Fibroblast of the conjunctiva (primary cell): ENCODE measurements around the gene CCNY.
"Not testable (repeated sequence)": the region's sequence is repeated elsewhere in the genome, so short reads cannot be mapped to it uniquely, and the experiment has no call there.

ENCODE experiments used
- DNase-seq: peaks from one replicate; pipeline ENCODE4 v3.0.0-alpha.2; 2010; ENCODE audit warnings: low read depth

CCNY gene

DNA sequence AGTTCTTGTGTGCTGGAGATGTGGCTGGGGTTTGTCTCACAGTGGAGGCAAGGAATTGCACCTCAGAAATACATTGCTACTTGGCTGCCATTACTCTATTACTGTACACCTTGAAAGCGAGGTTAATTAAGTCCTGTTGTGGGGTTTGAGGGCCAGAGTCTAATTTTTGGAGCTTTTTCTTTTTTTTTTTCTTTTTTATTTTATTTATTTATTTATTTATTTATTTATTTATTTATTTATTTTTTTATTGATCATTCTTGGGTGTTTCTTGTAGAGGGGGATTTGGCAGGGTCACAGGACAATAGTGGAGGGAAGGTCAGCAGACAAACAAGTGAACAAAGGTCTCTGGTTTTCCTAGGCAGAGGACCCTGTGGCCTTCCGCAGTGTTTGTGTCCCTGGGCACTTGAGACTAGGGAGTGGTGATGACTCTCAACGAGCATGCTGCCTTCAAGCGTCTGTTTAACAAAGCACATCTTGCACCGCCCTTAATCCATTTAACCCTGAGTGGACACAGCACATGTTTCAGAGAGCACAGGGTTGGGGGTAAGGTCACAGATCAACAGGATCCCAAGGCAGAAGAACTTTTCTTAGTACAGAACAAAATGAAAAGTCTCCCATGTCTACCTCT is 69.8 kb downstream of the CCNY start:
- DNase-seq, result not testable (repeated sequence)

DNA sequence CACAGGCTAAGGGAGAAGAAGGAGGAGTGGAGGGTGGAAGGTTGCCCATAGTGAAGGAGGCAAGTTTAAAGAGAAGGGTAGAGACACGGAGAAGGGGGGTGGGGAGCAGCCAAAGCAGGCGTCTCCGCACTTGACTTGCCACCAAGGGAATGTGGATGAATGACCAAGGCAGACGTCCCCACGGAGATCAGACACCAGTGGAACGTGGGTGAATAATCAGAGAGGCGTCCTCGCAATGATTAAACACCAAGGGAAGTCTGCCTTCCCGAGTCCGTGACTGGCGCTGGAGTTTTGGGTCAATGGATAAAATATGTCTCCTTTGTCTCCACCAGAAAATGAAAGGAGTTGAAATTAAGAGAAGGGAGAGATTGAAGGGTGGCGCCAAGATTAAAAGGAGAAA is 71.4 kb downstream of the CCNY start:
- DNase-seq, result not testable (repeated sequence)

DNA sequence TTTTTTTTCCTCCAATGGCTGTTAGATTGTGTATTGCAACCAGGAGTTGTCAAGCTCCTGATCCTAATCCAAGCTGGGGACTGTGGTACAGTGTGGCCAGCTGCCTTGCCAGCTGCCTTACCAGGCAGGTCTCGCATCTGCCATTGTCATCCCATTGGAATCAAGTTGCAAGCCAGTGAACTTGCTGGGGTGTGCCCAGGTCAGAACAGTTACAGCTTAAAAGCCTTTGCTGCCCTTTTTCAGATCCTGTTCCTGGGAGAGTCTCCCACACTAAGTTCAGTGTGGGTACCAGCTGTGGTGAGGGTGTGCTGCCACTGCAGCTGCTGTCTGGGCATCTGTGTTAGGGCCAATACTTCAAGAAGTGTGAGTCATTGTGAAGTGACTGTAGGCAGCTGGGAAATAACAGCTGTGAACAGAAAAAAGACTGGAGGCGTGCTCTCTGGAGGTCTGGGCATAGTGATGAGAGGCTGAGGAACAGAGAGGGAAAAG is 72.8 kb downstream of the CCNY start:
- DNase-seq, result peak; percentile 42

DNA sequence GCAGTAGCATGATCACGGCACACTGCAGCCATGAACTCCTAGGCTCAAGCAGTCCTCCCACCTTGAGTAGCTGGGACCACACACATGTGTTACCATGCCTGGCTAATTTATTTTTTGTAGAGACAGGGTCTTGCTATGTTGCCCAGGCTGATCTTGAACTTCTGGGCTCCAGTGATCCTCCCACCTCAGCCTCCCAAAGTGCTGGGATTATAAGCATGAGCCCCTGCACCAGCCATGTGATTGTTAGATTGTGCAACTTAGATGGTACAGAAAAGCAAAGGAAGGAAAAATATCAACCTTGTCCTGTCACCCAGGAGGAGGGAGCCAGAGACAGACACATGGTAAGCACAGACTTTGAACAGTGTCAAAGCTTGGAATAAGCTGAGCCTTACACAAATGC is 73.5 kb downstream of the CCNY start:
- no peak for DNase-seq

DNA sequence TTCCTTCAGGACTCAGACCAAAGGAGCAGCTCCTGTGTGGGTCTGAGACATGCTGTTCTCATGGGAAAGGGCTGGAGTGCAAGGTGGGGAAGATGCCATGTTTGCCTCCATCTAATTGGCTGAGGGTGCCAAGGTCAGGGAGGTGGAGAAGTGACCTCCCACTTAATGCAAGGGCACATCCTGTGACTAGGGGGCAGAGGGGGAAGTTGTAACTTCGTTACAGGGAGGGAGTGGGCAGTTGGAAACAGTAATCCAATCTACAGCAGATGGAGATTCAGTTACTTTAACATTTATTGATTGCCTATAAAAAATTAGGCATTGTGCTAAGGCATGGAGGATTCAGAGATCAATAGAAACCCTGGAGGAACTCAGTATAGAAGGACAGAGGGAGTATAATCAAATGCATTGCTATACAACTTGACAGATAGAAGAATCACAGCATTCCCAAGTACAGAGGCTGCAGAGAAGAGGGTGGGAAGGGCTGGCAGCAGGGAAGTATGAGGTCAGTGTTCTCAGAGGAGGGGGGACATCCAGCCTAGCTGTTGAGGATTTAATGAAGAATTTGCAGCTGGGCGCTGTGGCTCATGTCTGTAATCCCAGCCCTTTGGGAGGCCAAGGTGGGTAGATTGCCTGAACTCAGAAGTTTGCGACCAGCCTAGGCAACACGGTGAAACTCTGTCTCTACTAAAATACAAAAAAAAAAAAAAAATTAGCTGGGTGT is 75.9 kb downstream of the CCNY start:
- no peak for DNase-seq

DNA sequence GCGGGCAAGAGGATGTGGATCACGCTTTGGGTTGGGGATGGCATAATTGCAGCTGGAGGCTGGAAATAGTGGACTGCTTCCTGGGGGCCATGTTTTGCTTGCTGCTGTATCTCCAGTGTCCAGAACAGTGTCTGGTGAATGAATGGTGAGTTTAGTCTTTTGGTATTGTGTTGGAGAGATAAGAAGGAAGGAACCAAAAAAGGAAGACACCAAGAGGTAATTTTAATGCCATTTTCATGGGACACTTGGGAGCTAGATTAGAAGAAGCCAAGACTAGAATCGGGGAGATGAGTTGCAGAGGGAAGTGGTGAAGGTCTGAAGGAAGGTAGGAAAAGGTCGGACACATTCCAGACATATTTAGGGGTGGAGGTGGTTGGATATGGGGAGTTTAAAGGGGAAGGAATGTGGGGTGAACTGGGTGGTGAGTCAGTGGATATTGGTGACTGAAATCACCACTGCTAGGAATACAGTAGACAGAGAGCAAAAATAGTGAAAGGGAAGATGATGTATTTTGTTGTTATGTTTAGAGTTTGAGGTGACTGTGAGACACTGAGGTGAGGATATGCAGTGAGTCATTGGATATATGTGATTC is 76.7 kb downstream of the CCNY start:
- no peak for DNase-seq

DNA sequence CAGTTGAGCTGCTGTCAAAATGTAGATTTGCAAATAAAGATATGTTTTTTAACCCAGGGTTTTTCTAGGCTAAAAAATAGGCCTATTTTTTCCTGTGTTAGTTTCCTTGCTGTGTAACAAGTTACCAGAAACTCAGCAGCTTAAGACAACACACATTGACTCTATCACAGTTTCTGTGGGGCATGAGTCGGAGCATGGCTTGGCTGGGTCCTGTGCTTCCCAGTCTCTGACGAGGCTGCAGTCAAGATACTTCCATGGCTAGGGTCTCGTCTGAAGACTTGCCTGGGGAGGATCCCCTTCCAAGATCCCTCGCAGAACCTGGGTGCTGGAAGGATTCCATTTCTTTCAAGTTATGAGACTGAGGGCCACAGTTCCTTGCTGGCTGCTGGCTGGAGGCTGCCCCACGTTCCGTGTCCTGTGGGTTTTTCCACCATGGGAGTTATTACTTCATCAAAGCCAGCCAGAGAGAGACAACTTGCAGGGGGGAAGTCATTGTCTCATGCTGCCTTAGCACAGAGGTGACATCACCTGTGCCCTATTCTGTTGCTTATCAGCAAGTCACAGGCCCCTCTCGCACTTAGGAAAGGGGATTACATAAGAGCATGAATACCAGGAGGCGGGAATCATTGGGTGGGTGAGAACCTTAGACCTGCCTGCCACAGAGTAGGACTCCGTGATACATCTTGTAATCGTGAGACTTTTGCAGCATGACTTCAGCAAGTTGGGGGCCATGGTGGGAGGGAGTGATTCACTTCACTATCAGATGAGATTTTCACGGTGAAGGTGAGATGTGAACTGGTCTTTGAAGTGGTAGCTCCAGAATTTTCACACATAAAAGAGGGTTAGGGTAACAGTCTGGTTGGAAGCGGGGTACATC is 77.9 kb downstream of the CCNY start:
- DNase-seq, result no peak

DNA sequence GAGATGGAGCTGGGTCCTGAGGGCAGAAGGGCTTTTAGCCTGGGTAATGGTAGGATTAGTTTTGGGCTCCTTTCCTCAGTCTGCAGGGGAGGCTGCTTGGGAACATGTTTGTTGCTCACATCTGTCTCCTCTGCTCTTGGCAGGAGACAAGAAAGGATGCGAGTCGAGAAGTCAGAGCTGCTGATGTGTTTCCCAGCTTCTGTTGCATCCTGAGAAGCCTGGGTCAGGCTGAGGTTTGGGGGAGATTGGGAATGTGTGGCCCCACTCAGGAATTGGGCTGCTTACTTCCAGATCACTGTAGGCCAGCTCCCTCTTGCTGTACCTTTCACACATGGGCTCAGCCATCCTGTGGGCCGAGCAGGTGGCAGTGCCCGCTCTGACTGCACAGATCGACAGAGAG is 79.2 kb downstream of the CCNY start:
- DNase-seq, result no peak

DNA sequence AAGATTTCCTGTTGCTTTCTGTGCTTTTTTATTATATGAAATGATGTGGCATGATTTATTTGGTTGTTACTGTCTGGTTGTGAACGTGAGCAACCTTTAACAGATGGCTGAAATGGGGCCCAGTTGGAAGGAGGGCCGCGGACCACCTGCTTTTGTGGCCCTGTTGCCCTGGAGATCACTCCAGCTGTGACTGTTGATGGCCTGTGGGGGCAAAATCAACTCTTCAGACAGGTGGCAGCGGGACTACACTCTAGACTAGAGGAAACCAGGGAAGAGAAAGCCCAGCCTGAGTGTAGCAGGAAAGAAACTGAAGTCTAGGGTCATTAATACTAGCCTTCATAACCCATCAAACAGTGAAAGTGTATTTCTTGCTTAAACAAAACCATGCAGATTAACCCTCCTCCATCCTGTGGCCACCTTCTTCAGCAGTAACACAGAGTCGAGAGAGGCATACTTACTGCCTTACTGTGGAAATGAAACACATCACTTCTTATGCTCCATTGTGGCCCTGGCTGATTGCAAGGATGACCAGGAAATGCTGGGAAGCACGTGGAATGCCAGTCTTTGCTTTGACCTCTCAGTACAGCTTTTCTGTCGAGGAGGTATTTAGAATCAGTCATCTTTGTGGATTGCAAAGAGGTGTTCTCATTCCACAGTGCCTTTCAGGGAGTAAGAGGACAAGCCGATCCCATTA is 80.5 kb downstream of the CCNY start:
- DNase-seq, result no peak

DNA sequence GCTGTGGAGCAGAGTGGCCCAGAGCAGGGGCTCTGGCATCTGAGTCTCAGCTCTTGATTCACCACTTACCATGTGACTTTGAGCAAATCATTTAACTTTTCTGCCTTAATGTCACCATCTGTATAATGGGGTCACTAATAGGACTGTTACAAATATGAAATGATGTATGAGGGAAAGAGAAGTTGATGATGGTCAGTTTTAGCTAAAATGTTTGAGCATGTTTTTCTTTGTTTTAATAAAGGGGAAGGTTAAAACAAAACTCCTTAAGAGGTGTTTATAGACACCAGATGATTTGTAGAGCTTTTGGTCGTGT is 81.0 kb downstream of the CCNY start:
- no peak for DNase-seq

DNA sequence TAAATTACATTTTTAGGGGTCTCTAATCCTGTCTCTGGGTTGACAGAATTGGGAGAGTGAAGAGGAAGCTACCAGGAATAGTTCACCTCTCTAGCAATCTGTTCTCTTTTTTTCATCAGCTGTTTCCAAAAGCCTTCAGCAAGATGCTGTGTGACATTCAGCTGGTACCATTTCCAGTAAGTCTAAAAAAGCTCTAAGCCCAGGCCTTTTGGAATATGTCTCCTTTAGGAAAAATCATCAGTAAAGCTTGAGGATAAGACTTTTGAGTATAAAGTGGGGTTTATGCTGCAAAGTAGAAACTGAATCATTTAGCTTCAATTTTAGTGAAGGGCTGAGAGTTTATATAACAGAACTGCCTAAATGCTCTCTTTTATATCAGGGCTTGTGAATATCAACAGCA is 81.5 kb downstream of the CCNY start:
- no peak for DNase-seq

DNA sequence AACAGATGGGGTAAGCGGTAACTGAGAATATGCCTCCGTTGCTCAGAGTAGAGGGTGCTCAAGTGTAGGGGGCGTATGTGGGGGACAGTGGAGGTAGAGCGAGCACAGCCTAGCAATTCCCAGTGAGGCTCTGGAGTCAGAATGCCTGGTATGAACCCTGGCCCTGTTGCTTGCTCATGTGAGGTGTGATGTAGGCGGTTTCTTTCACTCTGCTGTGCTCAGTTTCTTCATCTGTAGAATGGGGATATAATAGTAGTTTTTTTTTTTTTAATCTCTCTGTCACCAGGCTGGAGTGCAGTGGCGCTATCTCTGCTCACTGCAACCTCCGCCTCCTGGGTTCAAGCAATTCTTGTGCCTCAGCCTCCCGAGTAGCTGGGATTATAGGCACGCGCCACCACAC is 82.3 kb downstream of the CCNY start:
- DNase-seq, result not testable (repeated sequence)

DNA sequence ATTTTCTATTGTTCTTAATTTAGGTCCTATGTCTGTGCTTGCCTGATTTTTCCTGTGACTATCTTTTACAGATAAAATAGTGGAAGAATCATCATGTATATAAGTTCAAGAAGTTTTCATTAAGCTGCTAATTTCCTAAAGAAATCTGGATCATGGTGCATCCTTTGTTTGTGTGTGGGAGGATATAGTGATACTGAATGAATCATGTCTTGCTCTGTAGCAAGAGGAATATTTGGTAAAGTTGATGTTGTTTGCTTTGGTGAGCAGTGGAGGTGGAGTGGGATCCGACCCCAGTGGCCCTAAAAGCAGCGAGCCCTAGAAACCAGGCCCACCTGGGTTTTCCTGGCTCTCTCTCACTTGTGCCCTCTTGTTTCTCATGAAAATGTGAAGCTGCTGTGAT is 83.7 kb downstream of the CCNY start:
- DNase-seq, result no peak

DNA sequence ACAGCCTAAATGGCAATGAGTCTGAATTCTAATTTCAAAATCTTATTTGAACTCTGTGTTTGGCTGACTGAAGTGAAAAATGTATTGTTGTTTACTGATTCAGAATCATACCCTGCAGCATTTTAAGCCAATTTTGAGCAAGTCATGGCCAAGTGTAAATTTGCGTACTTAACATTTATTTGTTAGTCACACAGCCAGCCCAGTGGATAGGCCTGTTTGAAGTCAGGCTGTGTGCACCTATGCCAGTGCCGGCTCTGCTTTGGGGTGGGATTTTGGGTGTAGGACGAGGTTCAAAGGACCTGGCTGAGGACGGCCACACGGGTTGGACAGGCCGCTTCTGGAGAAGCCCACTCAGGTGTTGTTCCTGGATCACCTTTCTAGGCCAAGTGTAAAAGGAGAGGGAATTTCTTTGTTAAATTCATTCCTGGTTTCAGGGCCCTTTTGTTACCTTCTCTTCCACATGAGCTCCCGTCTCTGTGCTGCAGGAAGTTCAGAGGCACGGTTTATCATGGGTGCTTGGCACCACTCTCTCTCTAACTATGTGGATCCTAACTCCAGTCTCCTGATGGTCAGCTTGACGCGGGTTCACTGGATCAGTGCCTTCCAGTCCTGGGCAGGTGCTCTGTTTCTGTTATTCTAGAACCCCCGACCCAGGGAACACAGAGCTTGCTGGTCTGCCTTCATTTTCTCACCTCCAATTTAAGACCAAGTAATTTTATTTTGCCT is 84.7 kb downstream of the CCNY start:
- no peak for DNase-seq

DNA sequence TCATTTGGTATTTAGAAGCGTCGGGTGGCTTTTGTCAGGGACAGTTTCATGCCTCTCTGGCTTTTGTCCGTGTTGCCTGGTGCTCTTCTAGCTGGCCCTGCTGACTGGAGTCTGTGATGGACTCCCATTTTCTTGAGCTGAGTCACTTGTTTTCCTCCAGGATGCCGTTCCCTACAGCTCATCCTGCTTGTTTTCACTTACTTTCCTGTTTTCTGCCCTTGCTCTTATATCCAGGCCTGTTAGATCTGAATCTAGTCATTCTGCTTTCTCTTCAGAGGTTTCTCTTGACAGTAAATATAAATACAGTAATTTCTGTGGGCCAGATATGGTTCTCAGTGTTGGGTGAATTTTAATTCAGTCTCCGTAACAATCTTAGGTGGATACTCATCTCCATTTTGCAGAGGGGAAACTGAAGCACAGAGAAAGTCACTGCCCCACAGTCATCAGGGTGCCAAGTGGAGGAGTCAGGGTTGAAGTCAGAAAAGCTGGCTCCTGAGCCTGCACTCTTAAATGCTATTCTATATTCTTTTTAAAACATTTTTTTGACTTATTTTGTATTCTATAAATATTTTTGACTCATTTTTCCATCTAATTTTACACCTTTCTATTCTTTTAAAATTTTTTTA is 85.4 kb downstream of the CCNY start:
- peak; percentile 71 for DNase-seq

DNA sequence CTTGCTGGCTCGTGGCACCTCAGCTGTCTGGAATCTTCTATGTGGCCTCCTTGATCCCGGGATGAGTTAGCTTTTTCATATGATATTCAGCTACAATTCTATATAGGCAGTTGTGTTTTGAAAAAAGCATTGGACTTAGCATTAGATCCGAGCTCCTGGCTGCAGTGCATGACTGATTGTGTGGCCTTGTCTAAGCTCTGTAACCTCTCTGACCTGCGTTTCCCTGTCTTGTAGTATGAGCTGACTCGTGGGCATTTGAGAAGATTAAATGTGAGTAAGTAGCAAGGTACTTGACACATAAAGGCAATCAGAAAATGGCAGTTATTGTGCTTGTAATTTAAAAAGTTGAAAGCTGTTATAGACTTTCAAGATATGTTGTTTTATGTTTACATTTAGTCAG is 85.9 kb downstream of the CCNY start:
- DNase-seq, result no peak

DNA sequence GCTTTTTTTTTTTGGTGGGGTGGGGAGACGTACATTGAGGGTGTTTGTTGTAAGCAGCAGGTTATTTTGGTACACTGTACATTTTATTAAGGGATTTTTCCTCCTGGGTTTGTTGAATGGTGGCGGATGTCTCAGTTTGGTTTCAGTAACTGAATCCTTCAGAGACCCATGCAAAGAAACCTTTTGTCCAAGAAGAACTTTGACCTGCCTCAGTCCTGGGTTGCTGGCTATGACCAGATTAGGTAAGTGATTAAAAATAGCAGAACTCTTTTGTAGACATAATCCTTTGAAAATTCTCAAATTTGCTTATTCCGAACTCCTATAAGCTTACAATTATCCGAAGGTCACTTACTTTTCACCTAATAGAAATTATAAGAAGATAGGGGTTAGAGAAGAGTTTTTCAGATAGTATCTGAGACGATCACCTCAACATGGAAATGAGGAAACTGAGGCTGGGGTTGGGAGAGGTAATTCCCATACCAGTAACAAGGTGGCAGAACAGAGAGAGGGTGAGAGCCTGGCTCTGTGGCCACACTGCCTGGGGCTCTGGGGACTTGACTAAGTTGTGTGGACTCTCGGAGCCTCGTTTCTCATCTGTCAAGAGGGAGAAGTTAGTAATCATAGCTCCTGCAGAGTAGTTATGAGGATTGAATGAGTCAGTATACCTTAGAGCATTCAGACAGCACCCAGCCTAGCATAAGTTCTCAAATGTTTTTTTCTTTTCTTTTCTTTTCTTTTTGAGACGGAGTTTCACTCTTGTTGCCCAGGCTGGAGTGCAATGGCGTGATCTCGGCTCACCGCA is 87.4 kb downstream of the CCNY start:
- no peak for DNase-seq

DNA sequence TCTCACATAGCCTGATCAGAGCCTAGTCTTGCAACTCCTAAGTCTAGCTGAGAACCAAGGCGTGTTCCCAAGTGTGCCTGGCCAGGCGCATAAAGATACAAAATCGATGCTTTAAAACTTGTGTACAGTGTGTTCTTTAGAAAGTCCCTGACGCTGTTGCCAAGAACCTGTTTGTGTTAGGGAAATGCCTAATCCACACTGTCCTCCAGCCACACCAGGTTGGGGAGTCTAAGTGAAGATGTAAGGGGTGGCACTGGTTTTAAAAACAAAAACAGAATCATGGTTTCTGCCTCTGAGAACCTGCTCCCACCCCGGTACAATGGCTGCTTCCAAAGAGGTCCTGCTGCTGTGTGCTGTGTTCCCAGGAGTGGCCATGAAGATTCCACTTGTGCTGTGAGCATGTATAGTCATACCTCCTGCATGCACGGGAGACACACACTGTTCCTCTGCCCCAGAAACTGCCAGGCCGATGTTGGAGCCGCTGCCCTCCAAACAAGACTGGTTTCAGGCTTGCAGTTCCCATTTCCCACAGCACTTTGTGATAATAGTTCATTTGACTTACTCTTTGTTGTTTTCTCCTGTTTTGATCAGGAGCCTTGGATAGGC is 88.5 kb downstream of the CCNY start:
- no peak for DNase-seq

DNA sequence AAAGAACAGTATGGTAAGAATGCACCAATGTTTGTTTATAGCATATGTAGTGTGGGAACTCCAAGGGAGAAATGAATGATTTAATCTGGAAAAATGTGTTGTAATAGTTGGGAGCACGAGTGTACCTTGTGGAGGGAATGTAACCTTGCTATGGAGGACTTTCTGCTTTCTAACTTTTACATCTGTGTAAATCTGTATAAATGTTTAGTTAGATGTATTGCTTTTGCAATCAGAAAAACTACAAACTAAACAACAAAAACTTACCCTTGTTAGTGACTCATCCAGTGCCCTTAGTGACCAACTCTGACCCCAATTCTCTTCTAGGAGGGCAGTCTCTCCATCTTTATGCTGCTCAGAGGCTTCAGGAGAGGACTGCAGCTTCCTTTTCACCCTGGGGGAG is 89.3 kb downstream of the CCNY start:
- DNase-seq, result no peak

DNA sequence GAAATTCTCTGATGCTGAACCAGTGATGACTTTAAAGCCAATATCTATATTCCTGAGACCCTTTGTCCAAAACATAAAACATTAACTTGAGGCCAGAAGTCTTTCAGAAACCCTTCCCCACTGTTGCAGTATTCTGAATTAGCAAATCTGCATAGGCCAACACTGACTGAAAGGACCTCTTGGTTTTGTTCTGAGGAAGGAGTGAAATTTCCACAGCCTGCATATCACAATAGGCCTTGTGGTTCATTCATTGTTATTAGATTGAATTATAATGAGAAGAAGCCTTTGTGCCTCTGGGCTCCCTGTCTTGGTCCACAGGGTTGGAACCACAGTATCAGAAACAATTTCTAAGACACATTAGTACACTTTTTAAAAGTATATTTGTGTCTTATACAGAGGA is 90.3 kb downstream of the CCNY start:
- DNase-seq, result no peak
